Stimulated activated CD8-positive, alpha-beta memory T cell treated with anti-CD3 and anti-CD28 coated beads, Interleukin-12 subunit alpha, Interleukin-12 subunit beta, amount 100 ng/mL, for 24 hours (primary cell): ENCODE data around the gene ASB1.

Experiments
- DNase-seq: peaks from one replicate; pipeline ENCODE4 v3.0.0-alpha.2; 2020; ENCODE audit errors: extremely low read depth

Gene ASB1

DNA sequence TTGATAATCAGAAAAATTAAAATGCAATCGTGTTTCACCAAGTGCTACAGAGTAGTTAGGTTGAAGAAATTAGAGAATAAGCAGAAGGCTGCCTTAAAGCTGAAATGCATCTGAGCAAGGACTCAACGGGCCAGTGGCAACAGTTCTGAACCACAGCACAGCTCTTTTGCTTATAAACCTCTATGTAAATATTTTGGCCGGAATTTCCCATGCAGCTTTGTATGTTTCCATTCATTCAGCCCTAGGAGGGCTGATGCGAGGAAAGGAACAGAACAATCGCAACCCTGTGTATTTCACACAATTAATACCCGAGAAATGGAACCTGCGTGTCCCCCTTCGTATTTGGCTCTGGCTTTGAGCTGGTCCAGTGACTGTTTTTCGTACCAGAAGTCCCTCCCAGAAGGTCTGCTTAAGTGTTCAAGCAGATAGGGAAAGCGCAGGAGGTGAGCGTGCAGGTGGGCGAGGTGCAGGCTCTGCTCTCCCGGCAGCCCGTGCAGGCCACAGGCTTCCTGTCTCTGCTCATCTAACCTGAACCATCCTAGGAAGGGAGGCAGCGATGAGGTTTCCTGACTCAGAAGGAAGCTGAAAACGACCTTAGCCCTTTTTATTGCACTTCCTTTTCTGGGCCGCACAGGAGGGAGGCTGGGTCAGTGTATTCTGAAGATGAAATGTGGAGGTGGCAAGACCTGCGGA, 67.3 kb downstream of the ASB1 start:
- DNase-seq: no peak

DNA sequence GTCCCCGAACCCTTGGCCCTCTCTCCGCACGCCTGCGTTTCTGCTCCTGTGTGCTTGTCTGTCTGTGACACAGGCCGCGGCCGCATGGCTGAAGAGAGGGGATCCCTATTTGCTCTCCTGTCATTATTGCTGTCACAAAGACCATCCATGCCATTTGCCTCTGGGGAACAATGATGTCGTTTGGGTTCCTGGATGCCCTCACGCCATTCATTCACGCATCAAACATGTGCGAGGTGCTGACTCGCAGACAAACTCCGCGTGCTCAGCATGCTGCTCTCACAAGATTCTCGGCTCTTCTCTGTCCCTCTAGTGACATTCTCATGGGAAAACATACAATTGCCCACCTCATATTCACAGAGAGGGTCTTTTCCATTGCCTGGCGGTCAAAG, 67.8 kb downstream of the ASB1 start:
- no peak for DNase-seq

DNA sequence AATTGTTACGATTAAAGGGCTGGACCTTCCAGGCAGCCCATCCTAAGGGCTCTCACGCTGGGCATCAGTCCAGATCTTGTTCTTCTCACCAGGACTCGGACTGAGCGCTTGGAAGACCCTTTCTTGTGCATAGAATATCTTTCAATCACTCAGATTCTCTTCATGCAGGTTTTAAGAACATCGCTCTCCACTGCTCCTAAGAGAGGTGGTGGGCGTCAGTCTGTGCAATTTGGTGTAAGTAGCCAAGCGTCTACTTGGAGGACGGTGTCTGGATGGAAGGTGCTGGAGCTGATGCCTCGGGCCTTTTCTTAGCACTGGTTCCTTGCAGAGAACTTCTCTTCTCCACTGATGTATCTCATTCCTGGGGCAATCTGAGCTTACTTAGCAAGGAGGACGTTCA, 68.7 kb downstream of the ASB1 start:
- no peak for DNase-seq

DNA sequence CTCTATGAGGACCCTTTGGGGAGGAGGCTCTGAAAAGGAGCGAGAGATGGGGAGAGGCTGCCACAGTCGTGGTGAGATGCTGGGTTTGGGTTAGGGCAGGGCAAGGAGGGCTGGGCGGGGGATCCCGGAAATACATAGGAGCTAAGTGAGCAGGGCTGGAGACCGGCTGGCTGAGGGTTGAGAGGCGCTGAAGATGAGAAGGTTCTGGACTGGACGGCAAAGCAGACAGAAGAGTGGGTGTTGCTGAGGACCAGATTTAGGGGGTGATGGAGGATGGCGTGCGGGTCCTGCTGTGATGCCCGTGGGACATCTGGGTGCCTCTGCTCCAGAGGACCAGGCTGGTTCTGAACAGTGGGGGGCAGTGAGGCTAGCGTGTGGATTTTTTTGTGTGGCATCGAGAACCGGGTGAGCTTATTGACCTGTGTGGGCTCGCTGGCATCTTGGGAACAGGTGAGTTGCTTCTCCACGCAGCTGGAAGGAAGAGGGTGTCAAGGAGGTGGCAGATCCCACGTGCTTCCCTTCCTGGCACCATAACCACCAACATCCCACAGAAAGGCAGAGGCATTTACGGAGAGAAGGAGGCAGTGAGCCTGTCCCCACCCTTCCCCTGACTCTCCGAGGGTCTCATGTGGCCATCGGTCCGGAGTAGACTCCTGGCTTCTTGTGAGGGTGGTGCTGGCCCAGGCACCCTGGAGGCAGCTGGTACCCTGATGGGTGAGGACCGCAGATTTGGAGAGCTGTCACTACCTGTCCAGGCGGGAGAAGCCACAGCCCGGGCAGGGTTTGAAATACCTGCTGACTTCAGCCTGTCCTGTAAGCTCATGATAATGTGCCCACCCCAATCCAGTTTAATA, 70.3 kb downstream of the ASB1 start:
- DNase-seq: no peak

DNA sequence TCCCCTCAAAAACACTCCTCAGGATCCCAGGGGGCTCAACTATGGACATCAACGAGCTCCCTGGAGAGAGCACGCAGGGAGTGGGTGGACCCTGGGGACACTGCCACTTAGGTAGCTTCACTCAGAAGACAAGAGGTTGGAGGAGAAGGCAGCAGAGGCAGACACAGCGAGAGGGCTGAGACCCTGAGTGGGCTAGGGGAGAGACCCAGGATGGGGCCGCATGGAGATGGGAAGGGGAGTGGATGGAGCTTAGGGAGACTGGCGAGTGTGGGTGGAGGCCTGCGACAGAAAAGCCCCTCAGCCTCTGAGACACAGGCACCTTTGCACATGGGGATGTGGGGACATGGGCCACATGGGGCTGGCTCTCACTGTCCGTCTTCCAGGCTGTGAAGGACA, 70.9 kb downstream of the ASB1 start:
- DNase-seq: no peak

DNA sequence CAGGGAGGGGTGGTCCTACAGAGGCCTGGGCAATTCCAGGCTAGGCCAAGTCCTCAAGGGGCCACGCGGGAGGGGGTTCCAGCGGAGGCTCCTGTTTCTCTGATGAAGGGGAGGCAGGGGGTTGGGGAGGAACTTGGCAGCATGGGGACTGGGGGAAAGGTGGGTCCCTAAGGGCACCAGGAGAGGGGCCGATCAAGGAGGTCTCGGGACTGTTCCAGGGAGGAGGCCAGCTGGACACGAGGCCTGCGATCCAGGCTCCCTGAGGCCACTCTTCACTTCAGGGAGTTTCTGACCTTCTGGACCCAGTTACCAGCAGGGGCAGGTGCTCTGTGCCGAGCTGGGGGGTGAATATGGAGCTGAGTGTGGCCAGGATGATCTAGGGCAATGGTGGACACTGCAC, 71.5 kb downstream of the ASB1 start:
- no peak for DNase-seq

DNA sequence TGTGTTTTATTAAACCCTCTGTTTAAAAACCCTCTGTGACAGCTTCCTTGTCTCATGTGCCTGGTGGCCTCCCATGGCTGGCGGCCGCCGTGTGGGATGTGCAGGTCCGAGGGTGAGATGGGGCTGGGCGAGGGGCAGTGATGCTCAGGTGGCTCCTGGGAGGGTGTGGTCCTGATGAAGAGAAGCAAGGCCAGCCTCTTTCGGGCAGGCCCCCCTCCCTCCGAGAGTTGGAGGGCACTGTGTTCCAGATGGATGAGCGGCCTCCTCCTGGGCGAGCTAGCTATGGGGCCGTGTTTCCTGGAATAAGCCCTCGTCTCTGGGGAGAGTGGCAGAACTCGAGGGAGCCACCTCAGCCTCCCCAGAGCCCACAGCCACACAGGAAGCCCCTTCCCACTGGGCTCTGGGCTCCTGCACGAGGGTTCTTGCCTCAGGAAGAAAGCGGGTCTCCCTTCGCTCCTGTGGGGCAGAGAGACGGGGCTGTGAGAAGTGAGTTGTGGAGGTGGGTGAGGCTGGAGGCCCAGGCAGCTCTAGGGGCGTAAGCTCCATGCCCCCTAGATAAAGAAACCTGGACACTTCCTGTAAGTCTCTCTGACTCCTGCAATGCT, 72.1 kb downstream of the ASB1 start:
- no peak for DNase-seq

DNA sequence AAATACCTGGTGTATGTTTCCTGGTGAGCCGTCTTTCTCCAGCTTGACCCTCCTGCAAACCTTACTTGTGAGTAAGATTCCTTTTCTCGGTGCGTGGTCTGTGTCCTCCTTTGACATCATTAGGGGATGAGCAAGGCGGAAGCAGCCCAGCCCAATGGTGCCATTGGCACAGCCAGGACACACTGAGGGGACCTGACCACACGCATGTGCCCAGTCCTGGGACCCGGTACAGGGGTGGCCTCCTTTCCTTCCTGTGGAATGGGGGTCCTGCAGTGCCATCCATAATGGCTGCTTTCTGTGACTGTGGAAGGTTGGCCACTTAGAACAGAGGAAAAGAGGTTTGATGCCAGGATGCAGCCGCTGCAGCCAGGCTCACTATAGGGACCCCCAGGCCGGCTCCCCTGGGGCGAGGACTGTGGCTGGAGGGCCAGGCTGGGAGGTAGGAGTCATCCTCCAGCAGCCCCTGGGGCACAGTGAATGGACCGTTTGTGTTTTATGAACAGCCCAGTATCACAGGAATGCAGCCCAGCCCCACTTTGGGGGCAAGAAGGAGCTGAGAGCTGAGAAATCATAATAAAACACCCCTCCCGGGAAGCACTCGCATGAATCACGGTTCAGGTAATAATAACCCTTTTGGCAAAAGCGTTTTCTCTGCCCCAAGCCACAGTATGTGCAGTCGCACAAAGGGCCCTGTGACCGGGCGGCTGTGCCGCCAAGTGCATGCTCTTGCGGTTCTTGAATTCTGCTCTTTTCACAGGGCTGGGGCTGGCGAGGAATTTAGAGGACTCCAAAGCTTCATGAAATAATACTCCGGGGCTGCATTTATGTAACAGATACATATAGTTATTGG, 73.2 kb downstream of the ASB1 start:
- no peak for DNase-seq

DNA sequence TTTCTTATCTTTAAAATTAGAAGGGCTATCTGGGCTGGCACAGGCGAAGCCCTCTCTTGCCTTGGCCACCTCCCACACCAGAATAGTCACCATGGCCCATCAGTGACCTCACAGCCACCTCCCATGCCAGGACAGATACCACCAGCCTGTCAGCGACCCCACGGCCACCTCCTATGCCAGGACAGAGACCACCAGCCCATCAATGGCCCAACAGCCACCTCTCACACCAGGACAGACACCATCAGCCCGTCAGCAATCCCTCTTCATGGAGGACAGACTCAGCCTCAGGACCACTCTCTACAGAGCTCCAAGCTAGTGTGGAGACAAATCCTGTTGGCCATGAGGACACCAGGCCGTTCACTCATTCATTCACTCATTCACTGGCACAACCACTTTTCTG, 74.6 kb downstream of the ASB1 start:
- no peak for DNase-seq
